GM21390 (cell line): ENCODE data around the gene AREL1.

Experiments
- ATAC-seq: cut with Tn5 transposase; IDR thresholded peaks from one replicate; pipeline ENCODE4 v1.9.1; 2021; ENCODE audit not compliant: unreplicated experiment

The AREL1 gene

GRCh38 chr14:74702293-74702692 lies 10.6 kb downstream of the AREL1 start:
- ATAC-seq: no peak

DNA sequence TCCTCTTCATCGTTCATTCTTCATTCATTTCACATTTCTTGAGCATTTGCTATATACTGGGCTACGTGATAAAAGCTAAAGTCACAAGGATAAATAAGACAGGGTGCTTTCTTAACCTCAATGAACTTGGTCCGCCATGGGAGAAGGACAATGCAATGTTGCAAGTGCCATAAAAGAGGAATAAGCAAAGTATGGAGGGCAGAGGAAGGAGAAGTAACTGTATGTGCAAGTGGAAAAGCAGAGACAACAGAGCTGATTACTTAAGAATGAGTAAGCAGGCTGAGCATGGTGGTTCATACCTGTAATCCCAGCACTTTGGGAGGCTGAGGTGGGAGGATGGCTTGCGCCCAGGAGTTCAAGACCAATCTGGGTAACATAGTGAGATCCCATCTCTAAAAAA lies 14.4 kb downstream of the AREL1 start:
- ATAC-seq: no peak

DNA sequence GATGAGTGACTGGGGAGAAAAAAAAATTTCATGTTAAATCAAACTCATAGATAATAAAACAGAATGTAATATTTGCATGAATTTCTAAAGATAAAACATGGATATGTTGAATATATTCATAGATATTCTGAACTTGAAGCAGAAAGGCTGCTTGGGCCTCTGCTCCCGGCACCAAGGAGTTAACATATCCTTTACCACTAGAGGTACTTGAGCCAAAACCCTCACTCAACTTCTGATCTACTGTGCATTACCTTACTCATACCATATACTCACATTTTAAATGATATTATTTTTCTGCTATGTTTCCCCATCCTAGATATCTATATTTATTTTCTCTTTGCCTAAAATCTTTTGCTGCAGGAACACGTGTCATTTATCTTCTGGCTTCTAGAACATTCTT lies 14.9 kb downstream of the AREL1 start:
- ATAC-seq: no peak

- no peak for ATAC-seq
Measured at GRCh38 chr14:74697543-74697942, 15.3 kb downstream of the AREL1 start.

GRCh38 chr14:74697011-74697410 lies 15.9 kb downstream of the AREL1 start:
- ATAC-seq: no peak

GRCh38 chr14:74695406-74695805 lies 17.5 kb downstream of the AREL1 start:
- ATAC-seq: no peak

GRCh38 chr14:74693191-74693590 lies 19.7 kb downstream of the AREL1 start:
- ATAC-seq: no peak

GRCh38 chr14:74691456-74691855 lies 21.4 kb downstream of the AREL1 start:
- ATAC-seq: no peak

- no peak for ATAC-seq
Measured at GRCh38 chr14:74685921-74686678, 26.8 kb downstream of the AREL1 start.

DNA sequence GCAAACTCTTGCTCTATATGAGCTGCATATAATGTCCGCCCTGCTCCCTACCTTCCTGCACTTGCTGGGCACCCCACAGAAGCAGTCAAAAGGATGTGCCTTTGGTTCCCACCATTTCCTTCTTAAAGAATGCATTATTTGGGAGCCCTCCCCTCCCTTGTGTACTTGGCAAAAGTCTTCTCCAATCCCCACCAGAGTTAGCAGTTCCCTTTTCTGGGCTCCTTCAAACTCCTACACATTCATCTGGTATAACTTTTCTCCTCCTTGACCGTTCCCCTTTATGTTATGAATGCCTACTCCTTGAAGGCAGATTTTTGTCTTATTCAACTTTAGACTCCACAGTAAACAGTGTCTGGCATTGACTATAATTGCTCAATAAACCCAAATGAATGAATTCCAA lies 27.8 kb downstream of the AREL1 start:
- ATAC-seq: no peak

- no peak for ATAC-seq
Measured at GRCh38 chr14:74684434-74684833, 28.4 kb downstream of the AREL1 start.

DNA sequence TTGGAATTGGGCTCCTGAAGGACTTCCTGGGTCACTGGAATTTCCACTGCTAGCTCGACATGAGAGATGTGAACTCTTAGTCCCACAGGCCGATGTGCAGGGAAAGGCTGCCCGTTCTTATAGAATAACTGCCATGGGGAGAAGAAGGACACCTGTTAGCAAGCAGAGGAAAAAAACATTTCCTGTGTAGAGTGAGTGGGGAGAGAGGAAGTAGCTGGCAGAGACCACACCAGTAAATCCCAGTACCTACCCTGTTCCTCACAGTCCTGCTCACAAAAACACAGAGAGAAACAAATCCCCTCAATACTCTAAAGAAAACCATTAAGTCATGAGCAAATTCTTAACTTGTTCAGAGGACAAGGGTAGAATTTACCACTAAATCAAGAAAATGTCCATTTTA lies 29.5 kb downstream of the AREL1 start:
- no peak for ATAC-seq

DNA sequence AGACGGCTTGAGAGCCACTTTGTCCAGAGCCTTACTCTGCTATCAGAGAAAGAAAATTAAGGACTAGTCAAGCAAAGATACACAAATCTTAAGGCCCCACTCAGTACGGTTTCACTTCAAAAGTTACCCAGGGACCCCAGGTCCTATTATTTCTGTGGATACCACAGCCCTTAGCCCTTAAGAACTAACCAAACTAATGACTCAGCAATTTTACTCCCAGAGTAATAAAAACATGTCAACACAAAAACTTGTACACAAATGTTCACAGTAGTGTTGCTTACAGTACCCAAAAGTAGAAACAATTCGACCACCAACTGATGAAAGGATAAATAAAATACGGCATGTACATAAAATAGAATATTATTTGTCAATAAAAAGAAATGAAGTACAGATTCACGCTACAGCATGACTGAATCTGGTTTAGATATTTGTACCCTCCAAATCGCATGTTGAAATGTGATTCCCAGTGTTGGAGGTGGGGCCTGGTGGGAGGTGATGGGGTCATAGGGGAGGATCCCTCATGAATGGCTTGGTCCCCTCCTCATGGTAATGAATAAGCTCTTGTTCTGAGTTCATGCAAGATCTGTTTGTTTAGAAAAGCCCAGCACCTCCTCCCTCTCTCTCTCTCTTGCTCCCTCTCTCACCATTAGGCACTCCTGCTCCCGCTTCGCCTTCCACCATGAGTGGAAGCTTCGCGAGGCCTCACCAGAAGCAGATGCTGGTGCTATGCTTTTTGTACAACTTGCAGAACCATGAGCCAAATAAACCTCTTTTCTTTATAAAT lies 30.5 kb downstream of the AREL1 start:
- ATAC-seq: no peak

DNA sequence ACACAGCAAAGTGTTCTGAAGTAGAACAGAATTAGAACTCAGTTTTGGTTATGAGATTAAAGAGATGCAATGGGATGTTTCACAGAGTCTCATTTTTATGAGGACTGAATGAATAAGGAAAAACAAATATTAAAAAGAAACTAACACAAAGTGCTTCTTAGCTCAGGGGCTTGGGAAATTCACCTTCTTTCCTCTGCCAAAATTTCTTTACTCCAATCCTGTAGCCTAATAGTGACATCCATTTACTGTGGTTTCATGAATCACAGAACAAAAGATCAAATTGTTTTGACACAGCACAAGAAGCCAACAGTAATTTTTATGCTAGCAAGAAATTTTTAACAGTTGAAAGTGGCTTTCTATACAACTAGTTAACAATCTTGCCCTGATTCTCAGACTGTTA lies 37.7 kb downstream of the AREL1 start:
- ATAC-seq: no peak

DNA sequence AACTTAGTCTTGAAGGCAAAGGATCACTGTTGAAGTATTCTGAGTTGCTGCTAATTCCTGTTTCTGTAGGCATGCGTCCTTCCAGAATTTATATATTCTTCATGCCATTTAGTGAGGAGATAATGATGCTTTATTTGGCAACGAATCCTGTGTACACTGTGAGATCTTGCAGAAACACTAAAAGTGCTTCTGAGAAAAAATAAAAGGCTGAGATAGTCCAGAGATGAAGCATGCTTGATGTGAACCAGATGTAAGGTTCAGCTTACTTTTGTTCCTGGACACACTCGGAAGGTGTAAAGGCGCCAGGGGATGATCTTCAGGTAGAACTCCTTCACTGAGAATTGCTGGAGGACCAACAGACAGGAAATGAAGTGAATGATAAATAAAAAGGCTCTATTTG lies 39.1 kb downstream of the AREL1 start:
- no peak for ATAC-seq

DNA sequence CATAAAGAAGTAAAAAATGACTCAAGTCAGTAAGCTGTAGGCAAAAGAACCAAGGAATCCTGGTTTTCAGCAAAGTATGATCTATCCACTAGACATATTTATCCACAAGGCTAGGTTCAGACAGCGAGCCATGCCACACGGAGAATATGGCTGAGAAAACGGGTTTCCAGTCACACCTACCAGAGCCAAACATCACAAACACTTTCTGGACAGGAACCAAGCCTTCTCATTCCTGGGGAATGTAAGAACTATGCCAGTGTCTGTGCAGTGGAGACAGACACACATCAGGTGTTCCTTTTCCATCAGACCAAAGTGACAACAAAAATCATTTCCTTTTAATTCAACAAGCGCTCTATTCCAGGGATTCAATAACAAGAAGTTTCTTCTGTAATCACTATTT lies 41.1 kb downstream of the AREL1 start:
- ATAC-seq: no peak

- ATAC-seq: no peak
Measured at GRCh38 chr14:74670726-74671411, 42.0 kb downstream of the AREL1 start.

DNA sequence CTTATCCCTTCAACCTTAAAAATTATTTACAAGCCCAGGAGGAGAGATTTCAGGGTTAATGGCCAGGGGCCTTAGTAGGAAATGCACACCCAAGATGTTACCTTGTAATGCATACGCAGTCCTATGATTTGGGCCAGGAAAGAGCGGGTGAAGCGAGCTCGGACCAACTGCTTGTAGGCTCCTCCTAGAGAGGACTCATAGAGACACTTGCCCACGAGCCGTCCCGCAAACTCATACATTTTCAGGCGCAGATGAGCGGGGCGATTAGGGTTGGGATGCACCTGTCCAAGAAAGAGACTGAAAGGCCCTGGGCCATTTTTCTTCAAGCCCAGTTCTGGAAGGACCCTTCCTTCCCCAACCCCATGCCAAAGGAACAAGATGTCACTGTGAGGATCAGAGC lies 43.0 kb downstream of the AREL1 start:
- ATAC-seq: no peak

- no peak for ATAC-seq
Measured at GRCh38 chr14:74669256-74669655, 43.6 kb downstream of the AREL1 start.

GRCh38 chr14:74667758-74668157 lies 45.1 kb downstream of the AREL1 start:
- ATAC-seq: no peak

GRCh38 chr14:74664717-74665116 lies 48.2 kb downstream of the AREL1 start:
- no peak for ATAC-seq

DNA sequence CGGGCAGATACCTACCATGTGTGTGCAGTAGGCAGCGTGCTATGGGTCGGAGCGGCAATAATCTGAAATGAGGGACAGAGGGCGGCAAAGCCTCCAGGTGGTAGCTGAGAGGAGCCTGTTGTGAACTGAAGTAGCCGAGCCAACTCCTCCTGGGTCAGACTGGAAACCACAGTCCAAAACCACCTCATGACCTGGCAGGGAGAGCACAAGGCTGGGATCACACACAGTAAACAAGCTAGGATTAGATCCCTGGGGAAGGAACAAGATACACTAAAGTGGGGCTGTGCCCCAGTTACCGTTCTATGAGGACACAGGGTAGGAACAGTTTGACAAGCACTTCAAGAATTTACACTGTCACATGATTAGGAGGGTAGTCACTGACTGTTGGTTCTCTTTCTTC lies 49.0 kb downstream of the AREL1 start:
- no peak for ATAC-seq
